ENCODE measurements around the gene TOM1. TPM values are rescaled to one million over a fixed set of nuclear protein-coding genes. Genes with fewer than 3 reads are reported as not detected.
A peak's percentile ranks its signal among the peaks of the same experiment; 100 is the strongest.

Gene TOM1
- total RNA-seq, 1 donor from 2014 or later: 47.9 TPM

DNA sequence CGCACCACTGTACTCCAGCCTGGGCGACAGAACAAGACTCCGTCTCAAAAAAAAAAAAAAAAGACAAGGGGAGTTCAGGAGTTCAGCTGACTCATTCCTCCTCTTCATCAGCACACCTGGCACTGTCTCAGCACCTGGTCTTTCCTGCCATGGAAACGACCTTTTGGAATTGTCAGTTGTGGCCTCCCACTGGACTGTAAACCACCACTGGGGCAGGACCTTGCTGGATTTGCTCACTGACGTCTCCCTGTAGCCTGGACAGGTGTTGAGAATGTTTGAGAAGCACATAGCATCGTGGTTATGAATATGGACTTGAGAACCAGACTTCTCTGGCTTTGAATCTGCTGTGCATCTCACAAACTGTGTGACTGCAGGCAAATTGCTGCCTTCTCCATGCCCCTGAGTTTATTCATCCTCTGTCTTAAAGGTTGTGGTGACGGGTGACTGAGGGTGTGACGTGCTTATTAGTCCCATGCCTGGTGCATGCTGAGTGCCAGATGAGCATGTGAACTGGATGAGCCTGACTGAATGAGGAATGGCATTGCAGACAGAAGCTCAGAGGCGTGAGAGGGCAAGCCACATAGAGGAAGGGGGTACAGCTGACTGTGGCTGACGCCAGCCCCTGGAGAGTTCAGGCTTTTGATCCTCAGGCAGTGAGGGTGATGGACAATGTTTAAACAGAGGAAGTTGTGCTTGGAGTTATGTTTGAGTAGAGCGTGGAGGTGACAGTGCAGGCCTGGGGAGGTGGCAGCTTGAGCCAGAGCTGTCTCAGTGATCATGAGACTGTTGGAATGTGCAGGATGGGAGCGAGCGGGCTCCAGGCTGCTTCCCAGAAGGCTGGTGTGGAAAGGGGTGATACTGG, 12.7 kb downstream of the TOM1 start:
- peaks cover 49% of the 10 kb centered on the region for H3K4me1 Mint-ChIP-seq (ENCODE audit: low read depth)
- peak overlapping the region; percentile 87 for H3K27ac Mint-ChIP-seq (ENCODE audit: unreplicated experiment)
- DNase-seq (ENCODE audit: low spot score): no peak

DNA sequence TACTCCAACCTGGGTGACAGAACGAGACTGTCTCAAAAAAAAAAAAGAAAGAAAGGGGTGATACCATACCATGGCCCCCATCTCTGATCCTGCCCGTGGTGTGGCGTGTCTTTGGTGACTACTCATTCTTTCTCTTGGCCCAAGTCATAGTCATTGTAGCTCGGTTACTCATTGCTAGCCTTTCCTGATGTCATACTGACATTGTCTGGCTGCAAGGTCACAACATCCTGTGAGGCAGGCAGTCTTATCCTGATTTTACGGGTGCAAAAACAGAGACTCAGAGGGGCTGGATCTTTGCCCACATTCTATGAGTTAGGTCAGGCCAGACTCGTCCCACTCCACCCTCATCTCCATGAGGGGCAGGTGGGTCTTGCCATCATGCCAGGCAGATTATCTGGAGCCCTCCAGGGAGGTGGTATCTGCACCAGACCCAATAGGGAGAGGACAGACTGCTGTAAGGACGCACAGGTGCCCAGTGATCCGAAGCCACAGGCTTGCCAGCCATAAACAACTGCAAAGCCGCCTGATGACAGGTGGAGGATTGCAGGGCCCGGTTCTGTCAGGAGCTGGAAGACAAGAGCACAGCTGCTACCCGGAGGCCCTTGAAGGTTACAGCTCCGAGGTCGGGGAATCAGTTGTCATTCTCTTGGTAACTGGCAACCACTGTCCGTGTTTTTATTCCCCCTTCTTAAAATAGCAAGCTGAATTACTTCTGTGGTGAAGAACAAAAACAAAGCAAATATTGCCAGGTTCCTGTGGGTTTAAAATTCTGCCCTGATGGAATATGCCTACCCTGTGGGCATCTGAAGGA, 13.8 kb downstream of the TOM1 start:
- peak overlapping the region; percentile 10 for H3K4me3 Mint-ChIP-seq (ENCODE audit: unreplicated experiment)
- peak overlapping the region; percentile 87 for H3K27ac Mint-ChIP-seq (ENCODE audit: unreplicated experiment)
- peaks cover 49% of the 10 kb centered on the region for H3K4me1 Mint-ChIP-seq (ENCODE audit: low read depth)
- H3K27me3 Mint-ChIP-seq (ENCODE audit: low read depth): no peaks in the 10 kb centered on the region
- DNase-seq (ENCODE audit: low spot score): no peak
- peaks cover 1% of the 10 kb centered on the region for H3K36me3 Mint-ChIP-seq (ENCODE audit: low read depth)
- TF ChIP-seq, protein P1, sequence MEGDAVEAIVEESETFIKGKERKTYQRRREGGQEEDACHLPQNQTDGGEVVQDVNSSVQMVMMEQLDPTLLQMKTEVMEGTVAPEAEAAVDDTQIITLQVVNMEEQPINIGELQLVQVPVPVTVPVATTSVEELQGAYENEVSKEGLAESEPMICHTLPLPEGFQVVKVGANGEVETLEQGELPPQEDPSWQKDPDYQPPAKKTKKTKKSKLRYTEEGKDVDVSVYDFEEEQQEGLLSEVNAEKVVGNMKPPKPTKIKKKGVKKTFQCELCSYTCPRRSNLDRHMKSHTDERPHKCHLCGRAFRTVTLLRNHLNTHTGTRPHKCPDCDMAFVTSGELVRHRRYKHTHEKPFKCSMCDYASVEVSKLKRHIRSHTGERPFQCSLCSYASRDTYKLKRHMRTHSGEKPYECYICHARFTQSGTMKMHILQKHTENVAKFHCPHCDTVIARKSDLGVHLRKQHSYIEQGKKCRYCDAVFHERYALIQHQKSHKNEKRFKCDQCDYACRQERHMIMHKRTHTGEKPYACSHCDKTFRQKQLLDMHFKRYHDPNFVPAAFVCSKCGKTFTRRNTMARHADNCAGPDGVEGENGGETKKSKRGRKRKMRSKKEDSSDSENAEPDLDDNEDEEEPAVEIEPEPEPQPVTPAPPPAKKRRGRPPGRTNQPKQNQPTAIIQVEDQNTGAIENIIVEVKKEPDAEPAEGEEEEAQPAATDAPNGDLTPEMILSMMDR (IDR thresholded peaks at IDR 0.05): no peak
- no peaks in the 10 kb centered on the region for H3K9me3 Mint-ChIP-seq (ENCODE audit: low read depth)

More for the DNA sequence above, 12.7 kb downstream of the TOM1 start:
- TF ChIP-seq, protein P1 (IDR thresholded peaks at IDR 0.05): no peak
- peak overlapping the region; percentile 24 for H3K4me3 Mint-ChIP-seq (ENCODE audit: unreplicated experiment)
- no peaks in the 10 kb centered on the region for H3K9me3 Mint-ChIP-seq (ENCODE audit: low read depth)
- no peaks in the 10 kb centered on the region for H3K27me3 Mint-ChIP-seq (ENCODE audit: low read depth)
- H3K36me3 Mint-ChIP-seq (ENCODE audit: low read depth): peaks cover 1% of the 10 kb centered on the region

DNA sequence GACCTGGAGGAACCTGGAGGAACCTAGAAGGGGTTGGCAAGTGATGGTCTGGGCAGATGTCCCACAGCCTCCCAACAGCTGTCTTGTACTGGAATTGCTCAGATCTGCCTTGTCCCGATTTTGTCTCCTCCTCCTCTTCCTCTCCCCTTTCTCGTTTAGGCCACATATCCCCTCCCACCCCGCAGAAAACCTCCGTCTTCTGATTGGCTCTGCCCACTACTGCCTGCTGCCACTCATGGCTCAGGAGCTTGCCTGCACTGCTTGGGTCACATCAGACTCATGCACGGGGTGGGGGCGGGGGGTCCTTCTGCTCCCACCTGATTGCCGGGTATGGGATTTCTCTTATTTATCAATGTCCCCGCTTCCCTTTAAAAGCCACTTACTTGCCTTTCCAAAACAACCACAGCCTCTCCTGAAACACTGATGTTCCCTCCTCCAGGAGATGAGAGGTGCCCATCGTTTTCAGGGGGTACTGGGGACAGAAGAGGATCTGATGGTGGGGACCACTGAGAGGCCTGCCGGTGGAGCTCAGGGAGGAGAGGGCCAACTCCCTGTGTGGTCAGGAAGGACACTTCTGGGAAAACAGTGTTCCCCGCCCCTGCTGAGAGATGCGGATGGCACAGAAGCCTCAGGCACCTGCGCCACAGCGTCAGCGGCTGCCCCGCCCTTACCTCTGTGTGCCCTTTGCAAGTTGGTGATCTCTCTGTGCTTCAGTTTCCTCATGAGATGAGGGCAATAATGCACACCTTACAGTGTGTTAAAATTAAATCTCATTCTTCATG, 14.7 kb downstream of the TOM1 start:
- TF ChIP-seq, protein P1 (IDR thresholded peaks at IDR 0.05): no peak
- DNase-seq (ENCODE audit: low spot score): no peak
- peaks cover 49% of the 10 kb centered on the region for H3K4me1 Mint-ChIP-seq (ENCODE audit: low read depth)
- H3K4me3 Mint-ChIP-seq (ENCODE audit: unreplicated experiment): no peak overlapping the region
- H3K9me3 Mint-ChIP-seq (ENCODE audit: low read depth): no peaks in the 10 kb centered on the region
- no peaks in the 10 kb centered on the region for H3K27me3 Mint-ChIP-seq (ENCODE audit: low read depth)
- H3K36me3 Mint-ChIP-seq (ENCODE audit: low read depth): peaks cover 1% of the 10 kb centered on the region
- H3K27ac Mint-ChIP-seq (ENCODE audit: unreplicated experiment): peak overlapping the region; percentile 87

DNA sequence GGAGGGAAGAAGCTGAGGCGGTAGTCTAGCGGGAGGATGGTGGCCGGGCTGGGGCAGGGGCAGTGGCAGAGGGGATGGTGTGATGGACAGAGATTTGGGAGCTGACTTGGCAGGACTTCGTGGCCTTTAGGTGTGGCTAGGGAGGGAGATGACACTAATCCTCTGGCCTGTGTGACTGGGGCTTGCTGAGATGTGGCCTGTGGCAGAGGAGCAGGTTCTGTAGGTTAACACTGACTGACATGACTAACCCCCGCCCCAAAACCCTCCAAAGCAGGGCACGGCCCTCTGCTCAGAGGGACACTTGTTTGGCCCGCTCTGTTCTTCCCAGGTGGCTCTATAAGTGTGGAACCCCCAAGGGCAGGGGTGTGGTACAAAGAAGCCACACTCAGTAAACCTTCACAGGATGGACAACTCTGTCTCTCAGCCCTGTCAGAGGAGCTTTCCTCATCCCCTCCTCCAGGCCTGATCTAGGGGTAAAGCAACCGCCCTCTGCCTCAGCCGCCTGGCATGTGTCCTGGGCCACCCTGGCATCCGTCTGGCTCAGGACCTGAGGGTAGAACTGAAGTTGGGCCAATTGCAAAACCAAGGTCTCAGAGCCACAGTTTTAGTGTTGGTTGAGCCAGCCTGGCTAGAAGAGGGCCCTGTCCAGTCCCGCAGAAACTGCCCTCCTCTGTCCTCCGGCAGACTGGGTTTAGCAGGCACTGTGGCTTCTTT, 15.6 kb downstream of the TOM1 start:
- Mint-ChIP-seq H3K27ac (ENCODE audit: unreplicated experiment) (peak overlapping the region; percentile 27), H3K27me3 (ENCODE audit: low read depth) (no peaks in the 10 kb centered on the region), H3K4me3 (ENCODE audit: unreplicated experiment) (no peak overlapping the region), H3K36me3 (ENCODE audit: low read depth) (no peaks in the 10 kb centered on the region), H3K9me3 (ENCODE audit: low read depth) (no peaks in the 10 kb centered on the region), H3K4me1 (ENCODE audit: low read depth) (peaks cover 47% of the 10 kb centered on the region)
- TF ChIP-seq, protein P1 (IDR thresholded peaks at IDR 0.05): no peak
- DNase-seq (ENCODE audit: low spot score): no peak

Measured in chondrocyte (in vitro differentiated cells).